RWPE1 (cell line): ENCODE measurements around the gene DHX38.

ENCODE experiments used
- CTCF ChIA-PET: fragments of 350-600 bp; sonication (Branson Sonifier 250); formaldehyde crosslinking; extraction: SDS; loops from one replicate; lab custom pipeline; 2021; lab: Yijun Ruan, JAX
- POLR2A ChIA-PET: fragments of 400-600 bp; formaldehyde crosslinking; extraction: SDS; loops from one replicate; lab custom pipeline; 2020; ENCODE audit warnings: antibody characterized with exemption; ENCODE audit not compliant: low non-redundant PET; lab: Yijun Ruan, JAX
- DNase-seq: peaks from one replicate; pipeline ENCODE4 v3.0.0; 2012; ENCODE audit warnings: low spot score
- H3K27ac ChIP-seq: fragments of 450-650 bp; 2 replicates; pipeline ENCODE4 v1.5.1; 2017
- TF ChIP-seq, protein P1 (sequence below): fragments of 450-650 bp; conservative IDR thresholded peaks from 2 replicates; pipeline ENCODE4 v1.5.1; 2017; ENCODE audit warnings: low read depth, mild to moderate bottlenecking

DHX38 gene

DNA sequence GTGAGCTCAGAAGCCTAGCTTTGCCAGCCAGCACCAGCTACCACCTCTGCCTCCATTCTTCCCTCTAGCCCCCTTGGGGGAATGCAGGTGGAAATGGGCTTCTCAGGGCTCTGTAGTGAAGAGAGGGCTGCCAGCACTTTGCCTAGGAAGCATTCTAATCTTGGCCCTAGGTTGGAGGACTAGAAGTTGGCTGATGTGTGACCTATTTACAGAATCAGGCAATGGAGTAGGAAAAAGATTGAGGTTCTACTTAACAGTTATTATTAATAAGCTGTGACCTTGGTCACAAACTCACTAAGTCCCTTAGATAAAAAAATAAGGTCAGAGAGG is 19.9 kb downstream of the DHX38 start:
- DNase-seq, result no peak
- ChIA-PET CTCF (no interaction called here), POLR2A (no interaction called here)
- TF ChIP-seq, protein P1, sequence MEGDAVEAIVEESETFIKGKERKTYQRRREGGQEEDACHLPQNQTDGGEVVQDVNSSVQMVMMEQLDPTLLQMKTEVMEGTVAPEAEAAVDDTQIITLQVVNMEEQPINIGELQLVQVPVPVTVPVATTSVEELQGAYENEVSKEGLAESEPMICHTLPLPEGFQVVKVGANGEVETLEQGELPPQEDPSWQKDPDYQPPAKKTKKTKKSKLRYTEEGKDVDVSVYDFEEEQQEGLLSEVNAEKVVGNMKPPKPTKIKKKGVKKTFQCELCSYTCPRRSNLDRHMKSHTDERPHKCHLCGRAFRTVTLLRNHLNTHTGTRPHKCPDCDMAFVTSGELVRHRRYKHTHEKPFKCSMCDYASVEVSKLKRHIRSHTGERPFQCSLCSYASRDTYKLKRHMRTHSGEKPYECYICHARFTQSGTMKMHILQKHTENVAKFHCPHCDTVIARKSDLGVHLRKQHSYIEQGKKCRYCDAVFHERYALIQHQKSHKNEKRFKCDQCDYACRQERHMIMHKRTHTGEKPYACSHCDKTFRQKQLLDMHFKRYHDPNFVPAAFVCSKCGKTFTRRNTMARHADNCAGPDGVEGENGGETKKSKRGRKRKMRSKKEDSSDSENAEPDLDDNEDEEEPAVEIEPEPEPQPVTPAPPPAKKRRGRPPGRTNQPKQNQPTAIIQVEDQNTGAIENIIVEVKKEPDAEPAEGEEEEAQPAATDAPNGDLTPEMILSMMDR, result no peak
- peak overlapping the region; percentile 40; the same call in 1 of the 2 replicates for H3K27ac ChIP-seq

DNA sequence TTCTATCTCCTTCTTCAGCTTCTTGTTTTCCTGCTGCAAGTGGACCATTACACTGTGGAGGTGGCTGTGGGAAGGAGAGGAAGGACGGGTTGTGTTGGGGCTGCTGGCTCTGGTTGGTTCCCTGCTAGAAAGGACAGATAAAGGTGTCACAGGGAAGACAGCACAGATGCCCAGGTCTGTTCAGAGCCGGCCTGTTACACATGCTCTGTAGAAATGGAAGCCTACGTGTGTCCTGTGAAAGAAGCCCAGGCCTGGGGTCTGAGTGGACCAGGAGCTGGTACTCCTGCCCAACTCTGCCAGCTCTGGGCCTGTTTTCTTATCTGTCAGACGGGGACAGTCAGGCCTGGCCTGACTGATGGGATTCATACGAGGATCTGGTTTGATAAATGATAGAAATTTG is 26.4 kb downstream of the DHX38 start:
- CTCF ChIA-PET, result no interaction called here
- no peak for DNase-seq
- H3K27ac ChIP-seq, result no peak overlapping the region
- TF ChIP-seq, protein P1, result no peak
- POLR2A ChIA-PET, result no interaction called here

DNA sequence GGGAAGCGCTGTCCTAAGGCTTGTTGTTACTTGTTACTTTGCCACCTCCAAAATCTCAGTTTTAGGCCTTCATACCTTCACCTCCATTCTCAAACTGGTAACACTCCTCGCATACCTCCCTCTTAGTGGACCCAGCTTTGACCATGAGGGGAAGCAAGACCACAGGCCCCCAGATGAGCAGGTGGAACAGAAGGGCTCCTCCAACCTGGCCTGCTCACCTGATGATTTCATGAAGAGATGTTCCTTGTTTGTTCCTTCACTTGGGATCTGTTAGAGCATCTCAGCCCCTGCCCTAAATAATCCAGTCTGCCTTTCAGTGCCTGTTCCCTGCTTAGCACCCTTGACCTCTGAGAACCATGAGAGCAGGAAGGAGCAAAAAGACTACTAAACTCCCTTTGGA is 28.7 kb downstream of the DHX38 start:
- ChIA-PET CTCF (no interaction called here), POLR2A (no interaction called here)
- H3K27ac ChIP-seq, result no peak overlapping the region
- TF ChIP-seq, protein P1, result no peak
- DNase-seq, result no peak

DNA sequence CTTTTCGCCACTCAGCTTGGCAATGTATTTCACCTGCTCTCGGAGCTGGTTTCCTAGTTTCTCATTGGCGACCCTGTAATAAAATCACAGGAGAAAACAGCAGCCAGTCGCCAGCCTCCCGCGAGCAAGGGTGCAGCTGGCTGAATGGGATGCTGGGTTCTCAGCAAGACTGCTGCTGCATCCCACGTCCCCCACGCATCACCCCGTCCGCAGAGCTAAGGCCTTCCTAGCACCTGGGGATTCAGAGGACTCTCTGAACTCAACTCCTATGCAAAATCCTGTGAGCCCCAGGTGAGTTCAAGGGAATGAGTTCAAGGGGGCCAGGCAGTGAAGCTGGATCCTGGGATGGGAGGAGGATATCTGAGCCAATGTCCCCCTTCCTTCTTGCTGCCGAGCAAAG is 29.3 kb downstream of the DHX38 start:
- no peak overlapping the region for H3K27ac ChIP-seq
- POLR2A ChIA-PET, result no interaction called here
- CTCF ChIA-PET, result interaction anchor here (0.5 to 0.6 kb wide), 2 partner anchors 173 to 1053 kb away, joined by 4 to 5 read pairs; no protein-coding TSS in a partner anchor
- TF ChIP-seq, protein P1, result no peak
- DNase-seq, result no peak

DNA sequence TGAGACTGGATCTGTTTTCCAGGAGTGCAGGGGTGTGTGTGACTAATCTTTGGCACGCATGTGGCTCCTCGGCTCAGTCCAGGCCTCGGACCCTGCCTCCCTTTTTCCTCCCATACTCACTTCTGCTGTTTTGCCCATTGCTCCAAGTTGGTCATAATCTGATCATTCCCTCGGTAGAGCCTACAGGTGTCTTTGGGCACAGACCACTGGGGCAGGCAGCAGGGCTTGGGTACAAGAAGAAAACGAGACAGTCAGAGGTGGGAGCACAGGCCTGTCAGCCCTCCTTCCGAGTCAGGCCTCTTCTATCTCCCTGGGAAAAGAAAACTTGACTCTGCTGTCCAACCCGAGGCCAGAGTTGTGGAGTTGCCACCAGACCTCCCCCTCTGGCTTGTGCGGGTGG is 29.8 kb downstream of the DHX38 start:
- no peak overlapping the region for H3K27ac ChIP-seq
- TF ChIP-seq, protein P1, result no peak
- DNase-seq, result no peak
- ChIA-PET POLR2A (no interaction called here), CTCF (interaction anchor here (0.5 to 0.6 kb wide), 2 partner anchors 173 to 1053 kb away, joined by 4 to 5 read pairs; no protein-coding TSS in a partner anchor)

DNA sequence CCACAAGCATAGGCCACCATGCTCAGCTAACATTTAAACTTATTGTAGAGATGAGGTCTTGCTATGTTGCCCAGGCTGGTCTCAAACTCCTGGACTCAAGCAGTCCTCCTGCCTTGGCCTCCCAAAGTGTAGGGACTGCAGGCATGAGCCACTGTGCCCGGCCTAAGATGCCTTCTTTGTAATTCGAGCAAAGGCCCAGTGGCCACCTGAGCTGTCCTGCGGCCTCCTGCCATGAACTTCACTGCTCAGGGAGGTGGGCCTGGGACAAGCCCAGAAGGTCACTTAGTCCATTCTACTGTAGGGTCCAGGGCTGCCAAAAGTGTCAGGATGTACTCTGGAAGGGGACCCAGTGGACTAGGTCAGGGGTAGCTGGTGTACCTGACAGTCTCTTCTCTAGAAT is 30.5 kb downstream of the DHX38 start:
- TF ChIP-seq, protein P1, result no peak
- H3K27ac ChIP-seq, result no peak overlapping the region
- ChIA-PET POLR2A (interaction anchor here (0.6 kb wide), 1 partner anchor 115 kb away, joined by 7 read pairs; no protein-coding TSS in a partner anchor), CTCF (interaction anchor here (0.6 to 1.8 kb wide), 10 partner anchors 15 to 1754 kb away, joined by 3 to 16 read pairs (median 4); no protein-coding TSS in a partner anchor)
- no peak for DNase-seq
